Activated T-cell treated with anti-CD3 and anti-CD28 coated beads for 48 hours (primary cell): ENCODE measurements around the gene OTOA.
"Not testable (repeated sequence)": the region's sequence is repeated elsewhere in the genome, so short reads cannot be mapped to it uniquely, and the experiment has no call there.

Experiments
- DNase-seq: peaks from one replicate; pipeline ENCODE4 v3.0.0-alpha.2; 2020; ENCODE audit warnings: low read depth

Gene OTOA

DNA sequence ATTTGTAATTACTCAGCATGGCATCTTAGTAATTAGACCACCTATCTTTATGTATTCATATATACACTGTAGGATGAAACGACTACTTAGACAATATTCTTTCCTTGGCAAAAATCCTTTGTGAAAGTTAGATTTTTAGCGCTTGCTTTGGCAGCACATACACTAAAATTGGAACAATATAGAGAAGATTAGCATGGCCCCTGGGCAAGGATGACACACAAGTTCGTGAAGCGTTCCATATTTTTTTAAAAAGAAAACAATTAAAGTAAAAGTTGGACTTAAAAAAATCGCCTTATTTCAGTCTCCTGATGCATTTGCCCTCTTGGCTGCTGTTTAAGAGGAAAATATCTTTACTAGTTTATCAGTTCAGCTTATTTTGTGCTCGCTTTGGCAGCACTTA is 21.9 kb upstream of the OTOA start:
- DNase-seq = no peak

DNA sequence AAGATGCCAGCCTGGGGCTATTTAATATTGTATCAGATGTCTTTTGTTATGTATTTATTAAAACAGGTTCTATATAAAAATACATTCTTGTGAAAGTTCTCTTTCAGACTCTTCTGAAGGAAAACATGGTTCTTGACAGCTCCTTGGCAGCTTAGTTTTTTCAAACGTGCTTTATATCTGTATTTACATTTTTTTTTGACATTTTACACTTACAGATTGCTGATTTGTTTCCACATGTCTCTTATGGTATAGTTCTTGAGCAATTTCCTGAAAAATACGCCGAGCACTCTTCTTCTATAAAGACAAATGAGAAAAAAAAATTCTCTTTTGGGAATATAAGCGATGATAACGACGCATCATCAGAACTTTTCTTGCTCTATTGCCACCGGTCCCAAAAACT is 20.9 kb upstream of the OTOA start:
- DNase-seq = no peak

DNA sequence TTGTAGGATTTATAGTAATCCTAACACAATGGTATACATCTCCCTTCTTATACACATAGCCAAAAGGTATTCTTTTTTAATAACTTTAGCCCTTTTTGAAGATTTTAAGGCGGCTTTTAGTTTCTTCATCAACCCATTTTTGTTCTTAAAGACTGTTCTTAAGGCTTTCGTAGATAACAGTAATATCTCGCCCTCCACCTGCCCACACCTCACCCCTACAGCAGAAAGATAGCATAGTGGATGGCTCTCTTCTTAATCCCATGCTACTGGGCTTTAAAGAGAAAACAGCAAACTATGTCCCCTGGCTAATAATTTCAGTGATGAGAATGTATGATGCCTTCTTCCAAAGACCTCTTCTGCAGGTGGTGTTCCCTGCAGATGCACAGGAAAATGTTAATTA is 20.0 kb upstream of the OTOA start:
- no peak for DNase-seq

DNA sequence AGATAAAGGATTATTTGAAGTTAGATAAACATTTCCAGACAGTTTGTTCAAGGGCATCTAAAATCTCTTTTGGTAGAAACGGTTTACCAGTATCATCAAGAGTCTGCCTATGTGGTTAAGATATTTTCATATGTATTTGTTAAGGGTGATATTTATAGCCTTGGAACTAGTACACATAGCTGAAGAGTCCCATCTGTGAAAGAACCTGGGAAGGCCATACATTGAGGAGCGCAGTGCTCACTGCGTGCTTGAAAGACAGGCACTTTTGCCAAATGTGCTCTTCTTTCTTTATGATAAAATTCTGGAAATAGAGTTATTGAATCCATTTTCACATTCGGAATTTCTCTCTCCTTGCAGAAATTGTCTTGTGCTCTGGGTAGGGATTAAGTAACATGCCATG is 19.1 kb upstream of the OTOA start:
- no peak for DNase-seq

DNA sequence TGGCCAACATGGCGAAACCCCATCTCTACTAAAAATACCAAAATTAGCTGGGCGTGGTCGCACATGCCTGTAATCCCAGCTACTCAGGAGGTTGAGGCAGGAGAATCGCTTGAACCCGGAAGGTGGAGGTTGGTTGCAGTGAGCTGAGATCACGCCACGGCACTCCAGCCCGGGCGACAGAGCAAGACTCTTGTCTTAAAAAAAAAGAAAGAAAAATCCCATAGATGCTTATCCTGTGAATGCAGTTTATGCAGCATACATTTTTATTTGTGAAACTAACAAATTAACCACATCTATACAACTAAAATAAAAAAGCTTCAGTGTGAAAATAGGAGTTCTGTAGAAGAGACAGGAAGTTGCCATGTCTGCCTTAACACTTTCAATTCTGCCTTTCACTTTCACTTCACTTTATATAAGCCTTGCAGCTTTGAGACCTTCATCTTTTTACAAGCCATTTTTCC is 18.5 kb upstream of the OTOA start:
- peak; percentile 15 for DNase-seq

DNA sequence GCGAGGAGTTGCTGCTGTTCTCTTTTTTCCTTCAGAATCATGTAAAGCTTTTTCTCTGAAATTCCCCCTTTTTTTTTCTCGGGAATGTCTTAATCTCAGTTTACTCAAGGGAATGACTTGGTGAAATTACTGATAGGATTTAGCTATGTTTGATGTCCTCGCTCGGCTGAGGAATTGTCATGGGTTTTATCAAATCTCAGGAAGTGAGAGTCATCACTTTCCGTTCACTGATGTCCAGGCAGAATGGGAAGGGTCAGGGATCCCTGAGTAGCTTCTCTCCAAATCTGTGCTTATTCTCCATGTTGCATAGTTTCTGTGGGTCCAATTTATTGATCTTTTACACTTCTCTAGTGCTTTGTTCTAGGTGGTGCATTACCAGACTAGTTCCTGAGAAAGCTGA is 17.7 kb upstream of the OTOA start:
- DNase-seq = no peak

DNA sequence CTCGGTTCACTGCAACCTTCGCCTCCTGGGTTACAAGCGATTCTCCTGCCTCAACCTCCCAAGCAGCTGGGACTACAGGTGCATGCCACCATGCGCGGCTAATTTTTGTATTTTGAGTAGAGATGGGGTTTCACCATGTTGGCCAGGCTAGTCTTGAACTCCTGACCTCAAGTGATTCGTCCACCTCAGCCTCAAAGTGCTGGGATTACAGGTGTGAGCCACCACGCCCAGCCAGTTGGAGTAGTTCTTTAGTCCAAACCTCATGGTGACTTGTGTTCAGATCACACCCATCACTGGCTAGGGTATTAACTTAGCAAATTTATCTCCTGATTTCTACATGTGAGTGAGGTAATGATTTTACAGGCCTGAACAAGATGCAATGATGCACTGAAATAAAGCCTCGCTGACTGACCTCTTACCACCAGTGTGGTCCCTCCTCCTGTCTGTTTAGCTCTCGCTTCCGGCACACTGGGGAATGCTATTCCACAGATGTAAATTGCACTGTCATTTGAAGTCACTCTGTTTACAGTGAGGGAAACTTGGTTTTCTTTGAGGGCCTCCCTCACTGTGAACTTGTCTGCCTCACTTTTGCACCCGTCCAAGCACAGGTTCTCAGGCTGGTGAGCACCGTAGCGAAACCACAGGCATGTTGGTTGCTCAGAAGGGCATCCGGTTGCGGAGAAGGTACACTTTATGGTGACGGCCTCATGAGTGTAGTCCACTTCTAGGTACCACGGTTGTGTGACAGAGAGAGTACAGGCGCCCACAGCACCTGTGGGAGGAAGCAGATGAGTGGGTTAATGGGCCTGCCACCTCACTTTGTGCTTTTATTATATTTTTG is 16.8 kb upstream of the OTOA start:
- DNase-seq = peak; percentile 70

DNA sequence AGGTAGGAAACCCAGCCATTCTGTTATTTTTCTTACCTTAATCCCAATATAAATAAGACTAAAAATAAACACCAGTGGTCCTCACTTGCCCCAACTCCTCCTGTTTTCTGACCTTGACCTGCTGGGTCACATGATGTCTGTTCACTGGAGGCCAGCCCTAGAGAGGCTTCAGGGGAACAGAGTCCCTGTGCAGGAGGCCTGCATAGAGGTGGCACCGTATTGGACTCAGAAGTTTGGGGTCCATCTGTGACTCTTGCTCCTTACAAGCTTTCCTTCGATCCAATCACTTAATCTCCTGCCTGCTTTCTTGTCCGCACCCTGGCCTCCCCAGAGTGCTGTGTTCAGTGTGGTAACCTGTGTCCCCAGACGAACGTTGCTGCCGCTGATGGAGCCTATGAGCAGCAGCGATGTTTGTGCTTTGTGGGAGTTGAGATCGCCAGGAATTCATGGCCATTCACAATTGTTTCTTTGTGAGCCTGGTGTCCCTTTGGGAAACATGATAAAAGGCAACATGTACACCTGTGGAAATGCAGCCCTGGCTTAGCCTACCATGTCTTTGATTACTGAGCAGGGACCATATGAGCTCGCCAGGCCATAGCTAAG is 16.1 kb upstream of the OTOA start:
- no peak for DNase-seq

DNA sequence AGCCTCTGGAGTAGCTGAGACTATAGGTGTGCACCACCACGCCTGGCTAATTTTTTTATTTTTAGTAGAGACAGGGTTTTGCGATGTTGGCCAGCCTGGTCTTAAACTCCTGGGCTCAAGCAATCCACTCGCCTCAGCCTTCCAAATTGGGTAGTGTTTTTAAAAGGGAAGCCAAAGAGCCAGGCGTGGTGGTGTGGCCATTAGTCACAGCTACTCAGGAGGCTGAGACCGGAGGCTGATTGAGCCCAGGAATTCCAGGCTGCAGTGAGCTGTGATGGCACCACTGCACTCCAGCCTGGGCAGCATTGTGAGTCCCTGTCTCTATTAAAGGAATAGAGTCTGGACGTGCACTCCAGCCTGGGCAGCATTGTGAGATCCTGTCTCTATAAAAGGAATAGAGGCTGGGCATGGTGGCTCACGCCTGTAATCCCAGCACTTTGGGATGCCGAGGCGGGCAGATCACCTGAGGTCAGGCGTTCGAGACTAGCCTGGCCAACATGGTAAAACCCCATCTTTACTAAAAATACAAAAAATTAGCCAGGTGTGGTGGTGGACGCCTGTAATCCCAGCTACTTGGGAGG is 13.9 kb upstream of the OTOA start:
- DNase-seq = not testable (repeated sequence)

DNA sequence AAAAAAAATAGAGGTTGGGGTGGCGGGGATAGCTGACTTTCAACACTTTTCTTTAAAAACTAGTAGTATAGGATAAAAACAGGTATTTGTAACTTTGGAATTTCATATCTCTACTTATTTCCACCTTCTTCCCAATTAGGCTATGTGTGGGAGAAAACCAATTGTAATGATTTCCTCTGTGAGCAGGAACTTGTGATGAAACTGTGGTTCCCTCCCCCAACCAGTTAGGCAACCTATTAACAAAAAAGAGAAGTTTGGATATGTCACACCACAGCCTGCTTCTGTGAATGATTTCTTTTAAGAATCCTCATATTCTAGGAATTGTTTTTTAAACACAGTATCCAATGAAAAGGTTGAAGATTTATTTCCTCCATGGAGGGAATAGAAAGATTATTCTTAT is 13.2 kb upstream of the OTOA start:
- DNase-seq = no peak

DNA sequence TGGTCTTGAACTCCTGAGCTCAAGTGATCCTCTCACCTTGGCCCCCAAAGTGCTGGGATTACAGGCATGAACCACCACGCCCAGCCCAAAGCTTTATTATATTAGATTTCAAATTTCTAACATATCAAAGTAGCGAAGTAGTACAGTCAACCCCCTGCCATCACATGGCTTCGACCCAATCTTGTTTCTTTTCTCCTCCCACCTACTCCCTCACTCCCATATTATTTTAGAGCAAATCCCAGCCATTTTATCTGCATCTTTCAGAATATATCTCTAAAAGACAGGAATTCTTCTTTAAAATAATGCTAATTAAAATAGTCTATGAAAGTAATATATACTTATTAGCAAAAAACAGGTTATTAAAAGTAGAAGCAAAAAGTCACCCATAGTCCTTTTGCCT is 12.3 kb upstream of the OTOA start:
- DNase-seq = no peak

DNA sequence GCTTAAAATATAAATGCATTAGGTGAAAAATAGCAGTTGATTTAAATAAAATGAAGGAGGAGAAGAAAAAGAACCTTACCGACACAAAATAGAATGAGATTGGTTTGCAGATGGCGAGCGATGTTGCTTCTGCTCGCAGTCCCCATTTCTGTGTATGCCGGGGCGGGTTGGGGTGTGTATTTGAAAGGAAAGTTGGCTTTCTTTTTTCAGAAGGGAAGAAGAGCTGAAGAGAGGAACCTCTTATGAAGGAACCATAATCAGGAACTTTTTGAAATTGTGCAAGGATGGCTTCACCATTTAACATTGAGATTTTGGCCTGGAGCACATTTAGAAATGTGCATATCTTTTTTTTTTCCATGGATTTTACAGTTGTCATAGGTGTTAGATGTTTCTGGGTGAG is 11.3 kb upstream of the OTOA start, which contains the start of gene IGSF6:
IGSF6 (minus strand) TSS at position 156 of the 400 bp plus-strand sequence; CDS start at position 146, 10 bp downstream.
- no peak for DNase-seq

DNA sequence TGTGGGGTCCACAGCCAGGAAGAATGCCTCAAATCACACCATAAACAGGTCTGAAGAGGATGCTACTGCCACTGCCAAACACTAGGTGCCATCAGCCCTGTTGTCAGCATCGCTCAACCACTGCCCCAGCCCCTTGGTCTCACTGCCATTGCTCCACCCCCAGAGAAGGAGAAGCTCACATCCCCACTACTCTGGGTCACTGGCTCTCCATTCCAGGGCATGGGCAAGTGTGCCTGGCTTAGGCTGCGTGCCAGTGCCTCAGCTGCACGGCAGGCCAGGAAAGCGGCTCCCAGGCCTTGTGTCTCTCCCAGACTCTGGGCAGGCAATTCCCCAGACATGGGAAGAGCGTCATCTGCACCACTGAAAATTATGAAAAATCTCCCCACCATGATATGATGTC is 10.2 kb upstream of the OTOA start:
- DNase-seq = no peak

DNA sequence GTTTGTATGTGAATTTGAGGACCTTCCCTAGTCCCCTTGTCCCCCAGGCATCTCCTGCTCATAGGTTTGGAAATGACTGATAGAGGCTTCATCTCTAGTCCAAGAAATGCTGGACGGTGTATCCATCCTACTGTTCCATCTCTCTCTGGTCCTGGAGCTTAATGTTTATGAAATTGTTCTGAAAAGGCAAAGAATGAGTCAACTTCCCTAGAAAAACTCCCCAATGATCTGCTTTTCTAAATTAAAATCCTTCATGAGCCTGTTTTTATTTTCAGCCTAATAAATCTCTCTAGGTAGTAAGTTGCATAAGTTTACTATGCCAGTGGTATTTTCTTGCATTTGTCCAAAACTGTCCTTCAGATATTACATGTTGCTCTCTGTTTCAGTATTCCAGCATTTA is 9.3 kb upstream of the OTOA start:
- DNase-seq = no peak

DNA sequence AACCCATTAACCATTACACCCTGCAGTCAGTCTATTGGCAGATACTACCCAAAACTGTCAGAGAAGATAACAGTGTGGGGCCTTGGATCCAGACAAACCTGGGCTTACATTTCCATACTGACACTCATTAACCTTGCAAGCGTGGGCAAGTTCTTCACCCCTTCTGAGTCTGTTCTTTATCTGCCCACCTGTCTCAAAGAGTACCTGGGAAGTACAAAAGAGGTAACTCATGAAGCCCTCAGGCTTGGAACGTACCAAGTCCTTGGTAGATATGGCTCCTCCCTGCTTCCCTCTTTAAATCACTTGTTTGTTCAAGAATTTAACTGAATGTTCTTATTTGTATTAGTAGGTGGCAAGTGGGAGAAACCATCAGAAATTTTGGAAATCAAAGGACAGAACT is 8.9 kb upstream of the OTOA start:
- DNase-seq = no peak

DNA sequence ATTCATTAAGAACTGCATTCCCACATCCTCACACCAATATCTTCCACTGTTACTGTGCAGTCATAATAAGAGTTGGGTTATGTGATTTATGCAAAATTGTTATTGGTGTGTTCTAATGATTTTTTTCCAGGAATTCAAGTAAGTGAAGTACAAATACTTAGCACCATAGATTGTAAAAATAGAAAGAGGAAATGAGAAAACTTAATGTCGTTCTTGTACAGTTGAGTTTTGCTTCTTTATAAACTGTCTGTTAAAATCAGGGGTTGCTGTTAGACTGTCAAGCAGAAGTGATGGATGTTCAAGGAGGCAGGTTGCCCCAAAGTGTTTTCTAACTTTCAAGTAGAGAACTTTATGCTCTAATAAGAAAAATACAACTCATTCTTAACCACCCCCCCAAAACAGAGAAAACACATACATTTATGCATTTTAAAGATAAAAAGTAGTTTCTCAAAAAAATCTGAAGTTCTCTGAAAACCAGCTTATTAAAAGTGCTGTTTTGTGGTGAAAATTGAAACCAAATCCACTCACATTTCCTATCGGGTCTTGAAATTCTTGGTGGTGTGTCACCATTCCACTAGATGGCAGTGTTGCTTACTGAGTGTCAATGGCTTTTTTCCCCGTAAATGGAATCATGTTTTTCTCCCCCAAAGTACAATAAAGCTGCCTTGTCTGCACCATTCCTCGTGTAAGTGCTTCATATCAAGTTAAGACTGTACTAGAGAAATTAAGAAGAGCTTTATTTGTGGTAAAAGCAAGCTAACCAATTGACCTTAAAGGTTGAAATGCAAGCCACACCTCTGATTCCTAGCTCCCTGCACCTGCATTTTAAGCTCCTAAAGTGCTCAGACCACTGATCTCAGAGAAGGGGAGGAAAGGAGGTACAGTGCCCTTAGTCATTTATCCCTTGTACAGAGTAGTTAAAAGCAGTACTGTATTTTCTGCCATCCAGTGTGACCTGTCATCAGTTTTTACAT is 6.7 kb upstream of the OTOA start:
- no peak for DNase-seq

DNA sequence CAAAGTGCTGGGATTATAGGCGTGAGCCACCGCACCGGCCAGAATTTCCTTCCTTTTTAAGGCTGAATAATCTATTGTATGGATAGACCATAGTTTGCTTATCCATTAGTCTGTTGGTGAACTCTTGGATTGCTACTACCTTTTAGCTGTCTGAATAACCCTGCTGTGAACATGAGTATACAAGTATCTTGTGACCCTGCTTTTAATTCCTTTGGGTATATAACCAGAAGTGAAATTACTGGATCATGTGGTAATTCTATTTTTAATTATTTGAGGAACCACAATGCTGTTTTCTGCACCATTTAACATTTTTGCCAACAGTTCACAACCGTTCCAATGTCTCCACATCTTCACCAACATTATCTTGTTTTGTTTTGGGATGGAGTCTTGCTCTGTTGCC is 4.6 kb upstream of the OTOA start:
- DNase-seq = no peak

DNA sequence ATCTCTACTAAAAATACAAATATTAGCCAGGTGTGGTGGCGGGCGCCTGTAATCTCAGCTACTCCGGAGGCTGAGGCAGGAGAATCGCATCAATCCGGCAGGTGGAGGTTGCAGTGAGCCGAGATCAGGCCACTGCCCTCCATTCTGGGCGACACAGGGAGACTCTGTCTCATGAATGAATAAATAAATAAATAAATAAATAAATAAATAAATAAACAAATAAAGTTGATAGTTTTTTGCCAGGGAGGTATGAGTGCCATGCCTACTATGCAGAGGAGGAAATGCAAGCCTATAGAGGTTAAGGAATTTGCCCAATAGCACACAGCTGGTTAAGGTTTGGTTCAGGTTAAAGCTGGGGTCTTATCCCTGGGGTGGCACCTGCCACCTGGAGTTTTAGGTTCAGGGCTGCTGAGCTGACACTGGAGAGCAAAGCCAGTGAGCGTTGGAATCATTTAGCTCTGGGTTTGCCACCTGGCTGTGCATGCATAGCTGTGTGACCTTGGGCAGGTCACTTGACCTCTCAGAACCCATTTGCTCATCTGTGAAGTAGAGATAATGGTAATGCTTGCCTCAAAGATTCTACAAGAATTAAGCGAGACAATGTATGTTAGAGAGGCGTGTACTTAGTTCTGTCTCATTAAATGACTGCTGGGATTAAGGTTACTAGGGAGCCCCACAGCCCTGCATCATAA is 1.2 kb downstream of the OTOA start:
- no peak for DNase-seq

DNA sequence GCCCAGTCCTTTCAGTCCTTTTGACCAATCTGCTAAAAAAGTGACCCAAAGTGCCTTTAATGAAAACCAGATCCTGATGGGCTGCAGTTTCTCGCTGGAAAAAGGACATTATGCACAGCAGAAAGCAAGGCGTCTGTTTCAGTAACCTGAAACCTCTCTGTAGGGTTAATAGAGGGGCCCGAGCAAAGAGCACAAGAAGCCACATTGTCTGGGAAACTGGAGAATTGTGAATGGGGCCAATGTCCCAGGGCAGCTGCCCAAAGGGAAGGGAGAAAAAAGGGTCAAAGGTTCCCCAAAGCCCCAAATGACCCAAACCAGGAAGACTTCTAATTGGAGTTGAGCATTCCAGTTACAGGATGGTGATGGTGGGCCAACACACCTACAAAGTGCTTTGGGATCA is 3.0 kb downstream of the OTOA start:
- no peak for DNase-seq

DNA sequence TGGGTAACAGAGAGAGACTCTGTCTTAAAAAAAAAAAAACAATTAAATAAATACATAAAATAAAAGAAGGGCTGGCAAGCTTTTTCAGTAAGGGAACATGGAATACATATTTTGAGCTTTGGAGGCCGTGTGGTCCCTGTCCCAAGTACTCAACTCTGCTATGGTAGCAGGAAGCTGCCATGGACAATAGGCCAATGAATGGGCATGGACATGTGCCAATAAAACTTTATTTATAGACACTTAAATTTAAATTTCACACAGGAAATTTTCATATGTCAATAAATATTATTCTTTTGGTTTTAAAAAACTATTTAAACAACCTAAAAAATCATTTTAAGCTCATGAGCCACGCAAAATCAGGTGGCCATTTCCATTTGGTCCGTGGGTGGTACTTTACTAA is 3.8 kb downstream of the OTOA start:
- DNase-seq = no peak

DNA sequence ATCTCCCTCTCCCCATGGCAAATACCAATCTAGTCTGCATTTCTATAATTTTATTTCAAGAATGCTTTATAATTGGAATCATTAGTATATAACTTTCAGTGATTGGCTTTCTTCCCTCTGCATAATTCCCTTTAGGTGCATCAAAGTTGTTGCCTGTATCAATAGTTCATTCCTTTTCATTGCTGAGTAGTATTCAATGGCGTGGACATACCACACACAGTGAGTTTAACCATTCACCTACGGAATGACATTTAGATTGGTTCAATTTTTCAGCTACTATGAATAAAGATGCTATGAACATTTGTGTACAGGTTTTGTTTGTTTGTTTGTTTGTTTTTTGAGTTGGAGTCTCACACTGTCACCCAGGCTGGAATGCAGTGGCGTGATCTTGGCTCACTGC is 9.7 kb downstream of the OTOA start:
- no peak for DNase-seq

DNA sequence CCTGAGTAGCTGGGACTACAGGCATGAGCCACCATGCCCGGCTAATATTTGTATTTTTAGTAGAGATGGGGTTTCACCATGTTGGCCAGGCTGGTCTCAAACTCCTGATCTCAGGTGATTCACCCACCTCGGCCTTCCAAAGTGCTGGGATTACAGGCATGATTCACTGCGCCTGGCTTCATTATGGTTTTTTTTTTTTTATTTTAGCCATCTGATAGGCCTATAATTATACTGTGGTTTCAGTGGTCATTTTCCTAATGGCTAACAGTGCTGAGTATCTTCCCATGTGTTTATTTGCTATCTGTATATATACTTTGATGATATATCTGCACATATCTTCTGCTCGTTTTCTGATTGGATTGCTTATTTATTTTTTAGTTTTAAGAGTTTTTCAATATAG is 10.7 kb downstream of the OTOA start:
- DNase-seq = not testable (repeated sequence)
